MM.1S (cell line): ENCODE data around the gene GFRA1.

Experiments
- DNase-seq: peaks from one replicate; pipeline ENCODE4 v3.0.0-alpha.2; 2015
- H2AFZ ChIP-seq: fragments of 300-600 bp; sonication (generic); 2 replicates; pipeline ENCODE4 v1.6.0; 2016; ENCODE audit warnings: antibody characterized with exemption, low read length
- H3F3A ChIP-seq: fragments of 300-600 bp; sonication (generic); 2 replicates; pipeline ENCODE4 v1.6.1; 2016; ENCODE audit warnings: mild to moderate bottlenecking, antibody characterized with exemption, low read length, moderate library complexity, mixed read lengths; ENCODE audit not compliant: insufficient read depth
- H3K27ac ChIP-seq: fragments of 300-600 bp; sonication (generic); 2 replicates; pipeline ENCODE4 v1.5.1; 2016; ENCODE audit warnings: mild to moderate bottlenecking, low read length
- H3K27me3 ChIP-seq: fragments of 300-600 bp; sonication (generic); replicated peaks from 2 replicates; pipeline ENCODE4 v1.6.0; 2016; ENCODE audit warnings: low read length; ENCODE audit not compliant: insufficient read depth
- H3K36me3 ChIP-seq: fragments of 300-600 bp; sonication (generic); replicated peaks from 2 replicates; pipeline ENCODE4 v1.6.1; 2016; ENCODE audit warnings: mild to moderate bottlenecking, low read length, mixed read lengths; ENCODE audit not compliant: insufficient read depth
- H3K4me1 ChIP-seq: fragments of 300-600 bp; sonication (generic); 2 replicates; pipeline ENCODE4 v1.6.1; 2016; ENCODE audit warnings: low read length, mixed read lengths
- H3K4me2 ChIP-seq: fragments of 300-600 bp; sonication (generic); 2 replicates; pipeline ENCODE4 v1.6.0; 2016; ENCODE audit warnings: low read depth, low read length
- H3K4me3 ChIP-seq: fragments of 300-600 bp; sonication (generic); 2 replicates; pipeline ENCODE4 v1.5.1; 2016; ENCODE audit warnings: low read length, mixed read lengths
- H3K79me2 ChIP-seq: fragments of 300-600 bp; sonication (generic); 2 replicates; pipeline ENCODE4 v1.6.1; 2016; ENCODE audit warnings: mixed run types, low read length, mixed read lengths
- H3K9ac ChIP-seq: fragments of 300-600 bp; sonication (generic); 2 replicates; pipeline ENCODE4 v1.6.1; 2016; ENCODE audit warnings: low read length, mixed read lengths
- H3K9me2 ChIP-seq: fragments of 300-600 bp; sonication (generic); replicated peaks from 2 replicates; pipeline ENCODE4 v1.6.1; 2016; ENCODE audit warnings: mild to moderate bottlenecking, low read length, mixed read lengths; ENCODE audit not compliant: insufficient read depth
- H3K9me3 ChIP-seq: fragments of 300-600 bp; sonication (generic); replicated peaks from 2 replicates; pipeline ENCODE4 v1.6.1; 2016; ENCODE audit warnings: mild to moderate bottlenecking, low read length, mixed read lengths; ENCODE audit not compliant: insufficient read depth
- H4K20me1 ChIP-seq: fragments of 300-600 bp; sonication (generic); 2 replicates; pipeline ENCODE4 v1.6.1; 2016; ENCODE audit warnings: mild to moderate bottlenecking, low read length, moderate library complexity, mixed read lengths; ENCODE audit not compliant: insufficient read depth
- EZH2 ChIP-seq: fragments of 300-600 bp; sonication (generic); optimal IDR thresholded peaks from 2 replicates; pipeline ENCODE3; 2017; ENCODE audit warnings: low read depth, mild to moderate bottlenecking, antibody characterized with exemption, low read length, mixed read lengths
- EZH2phosphoT487 ChIP-seq: fragments of 300-600 bp; sonication (generic); IDR thresholded peaks from 2 replicates; pipeline ENCODE4 v1.6.1; 2018; ENCODE audit warnings: antibody characterized with exemption, low read length
- TF ChIP-seq, protein P1 (sequence below): fragments of 300-600 bp; sonication (generic); IDR thresholded peaks from 2 replicates; pipeline ENCODE4 v1.5.1; 2016; ENCODE audit warnings: antibody characterized with exemption, low read length, mixed read lengths

The GFRA1 gene

DNA sequence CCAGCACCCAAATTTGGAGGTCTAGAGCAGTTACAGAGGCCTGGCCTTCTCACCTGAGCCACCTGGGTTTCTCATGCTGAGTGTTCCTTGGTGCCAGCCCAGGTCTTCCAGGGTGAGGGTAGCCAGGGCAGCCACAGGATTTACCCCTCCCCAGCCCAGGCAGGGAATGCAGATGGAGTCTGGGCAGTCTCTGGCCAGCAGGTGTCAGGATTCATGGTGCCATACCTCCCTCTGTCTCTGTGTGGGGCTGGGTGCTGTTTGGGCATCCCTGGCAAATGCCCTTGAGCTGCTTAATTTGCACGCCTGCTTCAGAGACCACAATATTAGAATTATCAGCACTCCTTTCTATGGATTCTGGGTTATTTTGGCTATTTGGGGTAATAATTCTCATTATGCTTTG lies 246.7 kb downstream of the GFRA1 start:
- no peak overlapping the region for H3K4me2 ChIP-seq
- TF ChIP-seq EZH2phosphoT487, result no peak
- TF ChIP-seq EZH2, result no peak
- H3K79me2 ChIP-seq, result no peaks in the 10 kb centered on the region
- H3K36me3 ChIP-seq, result no peaks in the 10 kb centered on the region
- H4K20me1 ChIP-seq, result no peaks in the 10 kb centered on the region
- no peaks in the 10 kb centered on the region for H3K9me2 ChIP-seq
- no peaks in the 10 kb centered on the region for H3K9me3 ChIP-seq
- H3F3A ChIP-seq, result no peaks in the 10 kb centered on the region
- H3K4me3 ChIP-seq, result no peak overlapping the region
- DNase-seq, result no peak
- no peak overlapping the region for H3K27ac ChIP-seq
- no peaks in the 10 kb centered on the region for H3K27me3 ChIP-seq
- no peaks in the 10 kb centered on the region for H3K4me1 ChIP-seq
- no peak overlapping the region for H2AFZ ChIP-seq
- H3K9ac ChIP-seq, result no peak overlapping the region

DNA sequence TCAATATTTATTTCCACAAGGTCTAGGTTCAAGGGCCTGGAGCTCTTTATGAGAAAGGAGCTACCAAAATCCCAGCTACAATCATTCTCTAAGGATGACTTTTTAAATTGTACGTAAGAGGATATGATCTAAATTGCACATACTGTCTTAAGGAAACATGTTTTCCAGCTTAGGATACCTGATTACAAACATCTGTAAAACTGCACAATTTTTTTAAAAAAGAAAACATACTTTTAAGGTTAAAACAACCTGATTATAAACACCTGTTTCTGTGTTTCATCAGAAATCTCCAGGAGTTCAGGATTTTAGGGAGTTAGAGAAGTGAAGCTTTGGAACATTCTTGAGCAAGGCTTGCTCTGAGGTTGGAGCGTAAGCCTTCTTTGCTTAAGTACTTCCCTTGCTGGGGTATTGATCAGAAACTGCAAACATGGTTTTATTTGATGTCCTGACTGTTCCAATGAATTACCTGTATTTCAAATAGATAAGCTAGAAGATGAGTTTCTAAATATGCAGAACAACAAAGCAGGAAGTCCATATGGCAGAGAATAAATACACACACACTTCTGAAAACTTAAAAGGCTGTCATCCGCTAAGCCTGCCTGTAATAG lies 248.6 kb downstream of the GFRA1 start:
- Histone ChIP-seq H2AFZ (no peak overlapping the region), H3K27ac (no peak overlapping the region), H3K79me2 (no peaks in the 10 kb centered on the region), H3K9ac (no peak overlapping the region), H3K4me2 (no peak overlapping the region), H4K20me1 (no peaks in the 10 kb centered on the region), H3K9me3 (no peaks in the 10 kb centered on the region), H3K36me3 (no peaks in the 10 kb centered on the region), H3K4me1 (no peaks in the 10 kb centered on the region), H3K27me3 (no peaks in the 10 kb centered on the region), H3K9me2 (no peaks in the 10 kb centered on the region), H3F3A (no peaks in the 10 kb centered on the region), H3K4me3 (no peak overlapping the region)
- DNase-seq, result no peak
- TF ChIP-seq EZH2 (no peak), EZH2phosphoT487 (no peak)
- TF ChIP-seq, protein P1, sequence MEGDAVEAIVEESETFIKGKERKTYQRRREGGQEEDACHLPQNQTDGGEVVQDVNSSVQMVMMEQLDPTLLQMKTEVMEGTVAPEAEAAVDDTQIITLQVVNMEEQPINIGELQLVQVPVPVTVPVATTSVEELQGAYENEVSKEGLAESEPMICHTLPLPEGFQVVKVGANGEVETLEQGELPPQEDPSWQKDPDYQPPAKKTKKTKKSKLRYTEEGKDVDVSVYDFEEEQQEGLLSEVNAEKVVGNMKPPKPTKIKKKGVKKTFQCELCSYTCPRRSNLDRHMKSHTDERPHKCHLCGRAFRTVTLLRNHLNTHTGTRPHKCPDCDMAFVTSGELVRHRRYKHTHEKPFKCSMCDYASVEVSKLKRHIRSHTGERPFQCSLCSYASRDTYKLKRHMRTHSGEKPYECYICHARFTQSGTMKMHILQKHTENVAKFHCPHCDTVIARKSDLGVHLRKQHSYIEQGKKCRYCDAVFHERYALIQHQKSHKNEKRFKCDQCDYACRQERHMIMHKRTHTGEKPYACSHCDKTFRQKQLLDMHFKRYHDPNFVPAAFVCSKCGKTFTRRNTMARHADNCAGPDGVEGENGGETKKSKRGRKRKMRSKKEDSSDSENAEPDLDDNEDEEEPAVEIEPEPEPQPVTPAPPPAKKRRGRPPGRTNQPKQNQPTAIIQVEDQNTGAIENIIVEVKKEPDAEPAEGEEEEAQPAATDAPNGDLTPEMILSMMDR, result no peak

DNA sequence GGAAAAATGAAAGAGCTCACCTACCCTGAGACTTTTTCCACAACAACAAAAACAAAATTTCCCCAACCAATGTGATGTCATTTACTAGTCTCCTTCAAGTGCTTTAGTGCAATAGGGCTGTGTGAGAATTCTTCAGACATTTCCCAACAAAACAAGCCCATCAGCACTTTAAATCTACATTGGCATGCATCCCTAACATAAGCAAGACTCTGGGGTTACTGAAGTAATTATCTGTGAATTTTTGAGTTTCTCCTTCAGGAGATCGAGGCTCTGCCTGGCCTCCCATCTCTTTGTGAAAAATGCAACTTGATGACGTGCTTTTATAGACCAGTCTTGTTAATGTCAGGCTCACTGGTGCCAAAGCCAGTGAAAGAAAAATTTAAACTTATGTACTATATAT lies 255.6 kb downstream of the GFRA1 start:
- H3K36me3 ChIP-seq, result no peaks in the 10 kb centered on the region
- no peak for DNase-seq
- H3F3A ChIP-seq, result no peaks in the 10 kb centered on the region
- no peaks in the 10 kb centered on the region for H3K9me2 ChIP-seq
- H3K4me1 ChIP-seq, result no peaks in the 10 kb centered on the region
- H3K4me3 ChIP-seq, result no peak overlapping the region
- H4K20me1 ChIP-seq, result no peaks in the 10 kb centered on the region
- no peak overlapping the region for H3K27ac ChIP-seq
- no peaks in the 10 kb centered on the region for H3K79me2 ChIP-seq
- TF ChIP-seq, protein P1, result no peak
- no peak for TF ChIP-seq EZH2
- no peak for TF ChIP-seq EZH2phosphoT487
- no peak overlapping the region for H3K9ac ChIP-seq
- H3K4me2 ChIP-seq, result no peak overlapping the region
- H3K27me3 ChIP-seq, result no peaks in the 10 kb centered on the region
- no peaks in the 10 kb centered on the region for H3K9me3 ChIP-seq
- no peak overlapping the region for H2AFZ ChIP-seq

DNA sequence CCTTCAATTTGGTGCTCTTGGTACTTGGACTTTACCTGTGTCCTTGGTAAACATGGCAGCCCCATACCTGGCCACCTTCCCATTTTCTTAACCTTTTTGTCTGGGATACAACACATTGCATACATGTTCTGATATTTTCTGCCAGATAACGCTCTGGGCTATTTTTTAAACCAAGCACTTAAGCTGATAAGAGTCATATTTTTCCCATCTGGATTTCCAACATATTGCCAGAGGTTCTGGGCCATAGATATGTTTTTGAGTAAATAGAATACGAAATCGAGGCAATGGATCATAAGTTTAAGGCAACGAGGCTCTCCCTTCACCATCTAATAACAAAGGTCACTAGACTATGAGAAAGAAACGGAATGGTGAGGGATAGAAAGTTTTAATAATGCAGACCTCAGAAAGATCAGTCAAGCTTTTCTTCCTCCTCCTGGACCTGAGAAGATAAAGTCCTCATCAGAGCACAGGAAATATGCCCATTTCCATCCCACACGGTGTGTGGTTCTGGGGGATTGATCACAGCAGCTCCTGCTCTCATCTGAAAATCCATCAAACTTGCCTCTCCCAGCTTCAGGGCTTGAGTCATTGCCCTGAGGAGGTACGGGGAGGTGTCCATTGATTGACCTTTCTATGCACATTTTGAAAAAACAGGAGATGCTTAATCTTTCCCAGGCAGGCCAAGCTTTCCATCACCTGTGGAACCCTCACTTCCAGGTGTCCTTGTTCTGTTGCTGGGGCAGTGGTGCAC lies 257.2 kb downstream of the GFRA1 start:
- Histone ChIP-seq H2AFZ (no peak overlapping the region), H3K27me3 (no peaks in the 10 kb centered on the region), H3K4me1 (no peaks in the 10 kb centered on the region), H3K4me3 (no peak overlapping the region), H3K9me3 (no peaks in the 10 kb centered on the region), H3K4me2 (no peak overlapping the region), H4K20me1 (no peaks in the 10 kb centered on the region), H3K9ac (no peak overlapping the region), H3K9me2 (no peaks in the 10 kb centered on the region), H3F3A (no peaks in the 10 kb centered on the region), H3K36me3 (no peaks in the 10 kb centered on the region), H3K27ac (no peak overlapping the region), H3K79me2 (no peaks in the 10 kb centered on the region)
- no peak for DNase-seq
- no peak for TF ChIP-seq EZH2phosphoT487
- no peak for TF ChIP-seq EZH2
- TF ChIP-seq, protein P1, result no peak
